ENCODE data around the gene GPR180.

GRCh38 chr13:94667190-94667589 is 65.5 kb downstream of the GPR180 start:
- TF ChIP-seq EZH2 (IDR thresholded peaks at IDR 0.05; ENCODE audit: borderline replicate concordance, low read depth, low read length, severe bottlenecking): no peak
- no peak for TF ChIP-seq CTCF (IDR thresholded peaks at IDR 0.05; ENCODE audit: borderline replicate concordance, extremely low read depth, low read length, poor library complexity, severe bottlenecking)
